Psoas muscle (tissue), 8 donors: ENCODE data around the gene SIGLEC8. TPM values are rescaled to one million over a fixed set of nuclear protein-coding genes. Genes with fewer than 3 reads are reported as not detected.

ENCODE experiments used
- ATAC-seq, 4 donors: fragments of 200-7000 bp; cut with Tn5 transposase; one replicate each; pipeline ENCODE4 v1.9.1; 2020; ENCODE audit warnings: moderate library complexity in 3 of 4, mild to moderate bottlenecking in 2 of 4
- DNase-seq, 2 donors: peaks; one replicate each; pipeline ENCODE4 v3.0.0-alpha.2; 2020
- H3K27ac ChIP-seq: fragments of 200-600 bp; one replicate; pipeline ENCODE4 v1.8.0; 2022
- H3K27me3 ChIP-seq, 3 donors: fragments of 200-600 bp in 1 of 3; one replicate each; pipeline versions ENCODE4 v1.6.1 to v1.8.0; 2013 to 2022; ENCODE audit warnings: low read length in 2 of 3, mild to moderate bottlenecking in 2 of 3, moderate library complexity in 1 of 3; ENCODE audit not compliant: insufficient read depth in 3 of 3
- H3K36me3 ChIP-seq, 2 donors: fragments of 200-600 bp in 1 of 2; one replicate each; pipeline versions ENCODE4 v1.6.1 to v1.8.0; 2013 to 2022; ENCODE audit warnings: low read depth in 1 of 2, mild to moderate bottlenecking in 1 of 2, moderate library complexity in 1 of 2; ENCODE audit not compliant: insufficient read depth in 1 of 2
- H3K4me1 ChIP-seq: fragments of 200-600 bp; one replicate; pipeline ENCODE4 v1.8.0; 2022
- H3K4me3 ChIP-seq: fragments of 200-600 bp; one replicate; pipeline ENCODE4 v1.8.0; 2022; ENCODE audit warnings: mild to moderate bottlenecking
- H3K9me3 ChIP-seq: fragments of 200-600 bp; one replicate; pipeline ENCODE4 v1.8.0; 2022
- CTCF ChIP-seq: fragments of 200-600 bp; IDR thresholded peaks from one replicate; pipeline ENCODE4 v1.8.0; 2022; ENCODE audit warnings: antibody characterized with exemption
- WGBS, 3 donors: extraction: QIAGEN DNeasy Blood & Tissue Kit; methylation state at CpG; one replicate each; pipeline versions ENCODE4 v1.1.6 to v1.1.7; 2013; 5-methylcytosine and 5-hydroxymethylcytosine counted together
- intact Hi-C, 2 donors: fragments of 100-400 bp; cut with DNase I; formaldehyde crosslinking; loops; one replicate each; pipeline versions ENCODE4 v1.11.0 to v1.14.2; 2022
- polyA plus RNA-seq, 3 donors: library from polyadenylated mRNA; stranded (reverse); fragments of 200-250 nt; gene quantifications; one replicate each; pipeline ENCODE4 v1.2.3, GENCODE V29; 2013
- total RNA-seq, 4 donors: library from RNA; stranded (reverse); fragmentation: NEBNext Ultra II Directional in 2 of 4; extraction: Animal tissue kit (Norgen Biotek cat#: 25700) in 2 of 4; gene quantifications; one replicate each; pipeline versions ENCODE4 v1.2.1 to v1.2.4, GENCODE V29; 2021 to 2023
- donor health status: healthy with polysubstance abuse.
- donor health status: DM: no; HTN: no; CAD: no; lungs with moderate emphysema.
- donor health status: Bipolar disorder and iron deficiency.
- donor health status: healthy.
- donor health status: DM: yes; HTN: yes; CAD: no.
- donor health status: DM: no; HTN: no; CAD: no.
- donor health status: DM: no; HTN: no; CAD: no.
- donor health status: DM: yes; HTN: yes; CAD: no.

Gene SIGLEC8
- total and polyA plus RNA-seq, 7 donors = 0.03 to 0.14 (median 0.11) TPM; not detected in 3

- TF ChIP-seq CTCF = no peak
- intact Hi-C loops = loop anchor here (5.0 to 10.0 kb wide), 3 partner anchors 183 to 306 kb away; no protein-coding TSS in a partner anchor
- 65 to 76% (median 69%) methylated on average over 1 of the region's 1 CpG for WGBS, 3 donors
Observed at GRCh38 chr19:51471527-51471926, 13.3 kb upstream of the SIGLEC8 start.

GRCh38 chr19:51470966-51471365, 12.7 kb upstream of the SIGLEC8 start:
- peaks cover 0 to 3% (median 0%) of the 10 kb centered on the region in 3 donors for H3K27me3 ChIP-seq
- intact Hi-C loops = loop anchor here (5.0 to 10.0 kb wide), 3 partner anchors 184 to 306 kb away; no protein-coding TSS in a partner anchor
- no peaks in the 10 kb centered on the region for H3K36me3 ChIP-seq
- H3K9me3 ChIP-seq = no peaks in the 10 kb centered on the region
- ATAC-seq (no peak), DNase-seq (no peak)
- TF ChIP-seq CTCF = no peak
- no peak overlapping the region for H3K27ac ChIP-seq
- H3K4me1 ChIP-seq = no peaks in the 10 kb centered on the region
- WGBS, 3 donors = 79 to 86% (median 79%) methylated on average over 5 to 9 of the region's 9 CpGs
- H3K4me3 ChIP-seq = no peak overlapping the region

More at GRCh38 chr19:51471527-51471926, 13.3 kb upstream of the SIGLEC8 start:
- no peak for DNase-seq
- Histone ChIP-seq H3K9me3 (no peaks in the 10 kb centered on the region), H3K27ac (no peak overlapping the region), H3K36me3 (no peaks in the 10 kb centered on the region), H3K4me1 (no peaks in the 10 kb centered on the region), H3K27me3 (peaks cover 0 to under 1% (median 0%) of the 10 kb centered on the region in 3 donors), H3K4me3 (no peak overlapping the region)
- no peak for ATAC-seq

- Histone ChIP-seq H3K27ac (no peak overlapping the region), H3K27me3 (peaks cover 0 to 3% (median 0%) of the 10 kb centered on the region in 3 donors), H3K36me3 (no peaks in the 10 kb centered on the region), H3K4me3 (no peak overlapping the region), H3K9me3 (no peaks in the 10 kb centered on the region), H3K4me1 (no peaks in the 10 kb centered on the region)
- DNase-seq (no peak), ATAC-seq (no peak)
- 59 to 76% (median 67%) methylated on average over 1 of the region's 1 CpG for WGBS, 3 donors
- intact Hi-C loops = loop anchor here (5.0 to 10.0 kb wide), 3 partner anchors 185 to 308 kb away; no protein-coding TSS in a partner anchor
- TF ChIP-seq CTCF = no peak
Observed at GRCh38 chr19:51469629-51470028, 11.4 kb upstream of the SIGLEC8 start.

GRCh38 chr19:51469162-51469561, 10.9 kb upstream of the SIGLEC8 start:
- no peaks in the 10 kb centered on the region for H3K4me1 ChIP-seq
- 33 to 50% (median 38%) methylated on average over 4 of the region's 4 CpGs for WGBS, 3 donors
- H3K36me3 ChIP-seq = no peaks in the 10 kb centered on the region
- intact Hi-C loops = no loop called here
- no peak for TF ChIP-seq CTCF
- peaks cover 0 to 3% (median 0%) of the 10 kb centered on the region in 3 donors for H3K27me3 ChIP-seq
- no peak overlapping the region for H3K27ac ChIP-seq
- ATAC-seq (no peak), DNase-seq (no peak)
- no peaks in the 10 kb centered on the region for H3K9me3 ChIP-seq
- no peak overlapping the region for H3K4me3 ChIP-seq

GRCh38 chr19:51468545-51468920, 10.3 kb upstream of the SIGLEC8 start:
- DNase-seq (no peak), ATAC-seq (no peak)
- intact Hi-C loops = no loop called here
- Histone ChIP-seq H3K27ac (no peak overlapping the region), H3K4me1 (no peaks in the 10 kb centered on the region), H3K36me3 (no peaks in the 10 kb centered on the region), H3K9me3 (no peaks in the 10 kb centered on the region), H3K27me3 (peaks cover 0 to 3% (median 0%) of the 10 kb centered on the region in 3 donors), H3K4me3 (no peak overlapping the region)
- no peak for TF ChIP-seq CTCF
- 69 to 88% (median 74%) methylated on average over 2 of the region's 2 CpGs for WGBS, 3 donors
